ENCODE measurements around the gene EFCAB11. TPM values are rescaled to one million over a fixed set of nuclear protein-coding genes. Genes with fewer than 3 reads are reported as not detected.

Gene EFCAB11
- total RNA-seq, 1 experiment from 2014 or later: 15.5 TPM

GRCh38 chr14:89814126-89814525, 140.4 kb downstream of the EFCAB11 start (continued):
- TF ChIP-seq AR (CRISPR knock-in tag; IDR thresholded peaks at IDR 0.05) (no peak), ZMAT4 (CRISPR knock-in tag; IDR thresholded peaks at IDR 0.05) (no peak), TEAD4 (CRISPR knock-in tag; IDR thresholded peaks at IDR 0.05) (no peak), SMAD4 (CRISPR knock-in tag; IDR thresholded peaks at IDR 0.05) (no peak)

GRCh38 chr14:89813617-89814031, 140.9 kb downstream of the EFCAB11 start:
- H3K4me3 Mint-ChIP-seq: no peak overlapping the region
- no peak overlapping the region for H3K27ac Mint-ChIP-seq
- ChIA-PET CTCF (no interaction called here), POLR2A (no interaction called here)
- peaks cover 10% of the 10 kb centered on the region for H3K4me1 Mint-ChIP-seq
- H3K9me3 Mint-ChIP-seq: no peaks in the 10 kb centered on the region
- no peaks in the 10 kb centered on the region for H3K36me3 Mint-ChIP-seq
- peak; percentile 25 for DNase-seq (ENCODE audit: low spot score)
- ATAC-seq: peak; percentile 86
- no peaks in the 10 kb centered on the region for H3K27me3 Mint-ChIP-seq (ENCODE audit: low read depth)
- no peak for TF ChIP-seq ETV6 (CRISPR knock-in tag; IDR thresholded peaks at IDR 0.05)
- no peak for TF ChIP-seq RELA (CRISPR knock-in tag; IDR thresholded peaks at IDR 0.05; ENCODE audit: borderline replicate concordance)
- TF ChIP-seq ZNF232 (CRISPR knock-in tag; IDR thresholded peaks at IDR 0.05): no peak
- TF ChIP-seq E2F5 (CRISPR knock-in tag; IDR thresholded peaks at IDR 0.05): no peak
- TF ChIP-seq AFF4 (CRISPR knock-in tag; IDR thresholded peaks at IDR 0.05; ENCODE audit: borderline replicate concordance): no peak
- TF ChIP-seq ATF1 (CRISPR knock-in tag; IDR thresholded peaks at IDR 0.05): no peak
- no peak for TF ChIP-seq KAT7 (CRISPR knock-in tag; IDR thresholded peaks at IDR 0.05; ENCODE audit: borderline replicate concordance)
- no peak for TF ChIP-seq PREB (CRISPR knock-in tag; IDR thresholded peaks at IDR 0.05; ENCODE audit: borderline replicate concordance)
- no peak for TF ChIP-seq OVOL2 (CRISPR knock-in tag; IDR thresholded peaks at IDR 0.05; ENCODE audit: borderline replicate concordance)
- TF ChIP-seq TCF7 (CRISPR knock-in tag; IDR thresholded peaks at IDR 0.05; ENCODE audit: low read depth): no peak
- no peak for TF ChIP-seq HMGXB4 (CRISPR knock-in tag; IDR thresholded peaks at IDR 0.05)
- no peak for TF ChIP-seq CREM (CRISPR knock-in tag; IDR thresholded peaks at IDR 0.05)
- TF ChIP-seq NFYB (CRISPR knock-in tag; conservative IDR thresholded peaks at IDR 0.05; ENCODE audit: low read depth): no peak
- TF ChIP-seq MXD4 (CRISPR knock-in tag; IDR thresholded peaks at IDR 0.05; ENCODE audit: borderline replicate concordance): no peak
- TF ChIP-seq MYBL2 (CRISPR knock-in tag; IDR thresholded peaks at IDR 0.05): no peak
